Panc1 (cell line): ENCODE data around the gene EPB41L4B.

Source experiments
- CTCF ChIP-seq: fragments of 450-650 bp; IDR thresholded peaks from 2 replicates; pipeline ENCODE4 v1.5.1; 2017; ENCODE audit warnings: mild to moderate bottlenecking
- POLR2AphosphoS5 ChIP-seq: IDR thresholded peaks from 2 replicates; pipeline ENCODE4 v1.6.1; 2012; ENCODE audit warnings: mild to moderate bottlenecking, low read depth, low read length, moderate library complexity

GRCh38 chr9:109168170-109168569, 152.7 kb downstream of the EPB41L4B start:
- no peak for TF ChIP-seq CTCF
- no peak for TF ChIP-seq POLR2AphosphoS5
